ENCODE data around the gene CAB39.

The CAB39 gene

GRCh38 chr2:230708204-230708603 lies 4.4 kb upstream of the CAB39 start:
- Histone ChIP-seq H3K27me3 (ENCODE audit: insufficient read depth, poor library complexity, severe bottlenecking) (no peaks in the 10 kb centered on the region), H3K4me1 (ENCODE audit: insufficient read depth, poor library complexity, severe bottlenecking) (peaks cover 11% of the 10 kb centered on the region), H3K36me3 (ENCODE audit: low read depth) (no peaks in the 10 kb centered on the region), H3K9me3 (ENCODE audit: severe bottlenecking) (no peaks in the 10 kb centered on the region), H3K4me3 (ENCODE audit: severe bottlenecking) (no peak overlapping the region), H3K27ac (ENCODE audit: poor library complexity, severe bottlenecking) (no peak overlapping the region)
- ATAC-seq (ENCODE audit: low read depth) (no peak), DNase-seq (ENCODE audit: low spot score) (no peak)
- TF ChIP-seq, protein P1, sequence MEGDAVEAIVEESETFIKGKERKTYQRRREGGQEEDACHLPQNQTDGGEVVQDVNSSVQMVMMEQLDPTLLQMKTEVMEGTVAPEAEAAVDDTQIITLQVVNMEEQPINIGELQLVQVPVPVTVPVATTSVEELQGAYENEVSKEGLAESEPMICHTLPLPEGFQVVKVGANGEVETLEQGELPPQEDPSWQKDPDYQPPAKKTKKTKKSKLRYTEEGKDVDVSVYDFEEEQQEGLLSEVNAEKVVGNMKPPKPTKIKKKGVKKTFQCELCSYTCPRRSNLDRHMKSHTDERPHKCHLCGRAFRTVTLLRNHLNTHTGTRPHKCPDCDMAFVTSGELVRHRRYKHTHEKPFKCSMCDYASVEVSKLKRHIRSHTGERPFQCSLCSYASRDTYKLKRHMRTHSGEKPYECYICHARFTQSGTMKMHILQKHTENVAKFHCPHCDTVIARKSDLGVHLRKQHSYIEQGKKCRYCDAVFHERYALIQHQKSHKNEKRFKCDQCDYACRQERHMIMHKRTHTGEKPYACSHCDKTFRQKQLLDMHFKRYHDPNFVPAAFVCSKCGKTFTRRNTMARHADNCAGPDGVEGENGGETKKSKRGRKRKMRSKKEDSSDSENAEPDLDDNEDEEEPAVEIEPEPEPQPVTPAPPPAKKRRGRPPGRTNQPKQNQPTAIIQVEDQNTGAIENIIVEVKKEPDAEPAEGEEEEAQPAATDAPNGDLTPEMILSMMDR (IDR thresholded peaks at IDR 0.05; ENCODE audit: poor library complexity, severe bottlenecking) = no peak

- no peak for DNase-seq (ENCODE audit: low spot score)
- Histone ChIP-seq H3K4me3 (ENCODE audit: severe bottlenecking) (no peak overlapping the region), H3K27me3 (ENCODE audit: insufficient read depth, poor library complexity, severe bottlenecking) (no peaks in the 10 kb centered on the region), H3K9me3 (ENCODE audit: severe bottlenecking) (no peaks in the 10 kb centered on the region), H3K36me3 (ENCODE audit: low read depth) (peaks cover 21% of the 10 kb centered on the region), H3K4me1 (ENCODE audit: insufficient read depth, poor library complexity, severe bottlenecking) (peaks cover 23% of the 10 kb centered on the region), H3K27ac (ENCODE audit: poor library complexity, severe bottlenecking) (no peak overlapping the region)
- TF ChIP-seq, protein P1 (IDR thresholded peaks at IDR 0.05; ENCODE audit: poor library complexity, severe bottlenecking) = no peak
- ATAC-seq (ENCODE audit: low read depth) = no peak
Measured at GRCh38 chr2:230711224-230711623, 1.4 kb upstream of the CAB39 start.

DNA sequence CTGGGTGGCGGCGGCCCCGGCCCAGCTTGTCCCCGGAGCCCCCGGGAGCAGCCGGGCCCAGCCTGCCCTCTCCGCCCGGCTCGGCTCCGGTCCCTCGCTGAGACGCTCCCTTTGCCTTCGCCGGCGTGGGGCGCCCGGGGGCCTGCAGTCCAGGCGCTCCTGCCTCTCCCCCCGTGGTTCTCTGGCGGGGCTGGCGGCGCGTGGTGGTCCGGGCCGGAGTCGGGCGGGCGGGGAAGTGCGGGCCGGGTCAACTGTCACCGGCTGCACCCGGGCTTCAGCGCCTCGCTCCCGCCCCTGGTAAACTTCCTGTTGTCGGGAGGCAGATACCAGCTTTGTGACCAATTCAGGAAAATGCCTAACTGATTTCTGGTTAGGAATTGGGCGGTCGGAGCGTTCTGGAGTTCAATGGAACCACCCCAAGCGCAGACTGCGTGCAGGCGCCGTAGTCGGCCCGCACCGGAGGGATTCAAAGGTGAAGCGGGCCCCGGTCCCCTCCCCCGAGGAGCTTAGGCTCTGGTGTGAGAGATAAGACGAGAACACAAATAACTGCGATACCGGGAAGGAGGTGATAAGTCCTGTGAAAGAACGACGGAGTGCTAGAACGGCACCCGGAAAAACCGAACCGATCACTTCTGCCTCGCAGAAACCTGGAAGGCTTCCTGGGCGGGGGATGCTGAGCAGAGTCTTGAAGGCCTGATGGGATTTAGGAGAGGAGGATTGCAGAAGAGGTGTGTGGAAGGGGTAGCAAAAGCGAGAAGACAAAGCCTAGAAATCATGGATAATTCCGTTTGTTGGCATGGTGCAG lies 891 bp downstream of the CAB39 start:
- Histone ChIP-seq H3K9me3 (ENCODE audit: severe bottlenecking) (no peaks in the 10 kb centered on the region), H3K4me3 (ENCODE audit: severe bottlenecking) (peak overlapping the region; percentile 98), H3K27me3 (ENCODE audit: insufficient read depth, poor library complexity, severe bottlenecking) (no peaks in the 10 kb centered on the region), H3K36me3 (ENCODE audit: low read depth) (peaks cover 29% of the 10 kb centered on the region), H3K27ac (ENCODE audit: poor library complexity, severe bottlenecking) (peak overlapping the region; percentile 91), H3K4me1 (ENCODE audit: insufficient read depth, poor library complexity, severe bottlenecking) (peaks cover 28% of the 10 kb centered on the region)
- DNase-seq (ENCODE audit: low spot score) (no peak), ATAC-seq (ENCODE audit: low read depth) (peak; percentile 57)
- TF ChIP-seq, protein P1 (IDR thresholded peaks at IDR 0.05; ENCODE audit: poor library complexity, severe bottlenecking) = no peak

DNA sequence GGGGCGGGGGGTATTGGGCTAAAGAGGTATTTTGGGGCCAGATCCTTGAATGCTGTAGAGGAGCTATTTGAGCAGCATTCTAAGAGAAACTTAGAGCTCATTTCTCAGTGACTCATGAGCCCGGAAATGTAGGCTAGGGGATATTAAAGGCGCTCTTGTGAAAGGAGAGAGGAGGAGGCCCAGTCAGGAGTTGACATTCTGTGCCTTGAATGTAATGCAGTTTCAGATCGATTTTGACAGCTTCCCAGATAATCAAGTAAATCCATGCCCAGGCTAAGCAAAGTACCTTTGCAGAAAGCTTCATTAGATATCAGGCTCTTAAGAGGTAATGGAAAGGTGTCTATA lies 1.5 kb downstream of the CAB39 start:
- TF ChIP-seq, protein P1 (IDR thresholded peaks at IDR 0.05; ENCODE audit: poor library complexity, severe bottlenecking) = no peak
- no peak for DNase-seq (ENCODE audit: low spot score)
- ATAC-seq (ENCODE audit: low read depth) = peak; percentile 77
- Histone ChIP-seq H3K9me3 (ENCODE audit: severe bottlenecking) (no peaks in the 10 kb centered on the region), H3K27me3 (ENCODE audit: insufficient read depth, poor library complexity, severe bottlenecking) (no peaks in the 10 kb centered on the region), H3K36me3 (ENCODE audit: low read depth) (peaks cover 29% of the 10 kb centered on the region), H3K4me3 (ENCODE audit: severe bottlenecking) (peak overlapping the region; percentile 98), H3K4me1 (ENCODE audit: insufficient read depth, poor library complexity, severe bottlenecking) (peaks cover 28% of the 10 kb centered on the region), H3K27ac (ENCODE audit: poor library complexity, severe bottlenecking) (peak overlapping the region; percentile 91)

DNA sequence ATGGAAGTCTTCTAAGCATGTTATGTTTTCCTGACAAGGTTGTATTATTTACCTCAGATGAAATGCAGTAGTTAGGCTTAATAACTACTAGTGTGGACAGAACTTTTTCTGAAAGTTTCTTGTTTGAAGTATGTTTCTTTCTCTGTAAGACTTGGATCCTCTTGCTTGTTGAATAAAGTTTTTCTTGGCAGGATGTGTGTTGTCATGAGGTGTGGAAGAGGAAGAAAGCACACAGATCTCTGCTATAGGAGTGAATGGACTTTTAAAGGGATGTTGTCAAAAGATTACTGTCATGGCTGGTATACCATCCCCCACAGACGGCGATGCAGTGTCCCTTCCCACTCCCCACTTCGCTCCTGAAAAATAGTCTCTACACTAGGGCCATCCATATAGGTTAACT lies 2.6 kb downstream of the CAB39 start:
- TF ChIP-seq, protein P1 (IDR thresholded peaks at IDR 0.05; ENCODE audit: poor library complexity, severe bottlenecking) = no peak
- peak overlapping the region; percentile 98 for H3K4me3 ChIP-seq (ENCODE audit: severe bottlenecking)
- H3K27me3 ChIP-seq (ENCODE audit: insufficient read depth, poor library complexity, severe bottlenecking) = no peaks in the 10 kb centered on the region
- no peaks in the 10 kb centered on the region for H3K9me3 ChIP-seq (ENCODE audit: severe bottlenecking)
- peaks cover 38% of the 10 kb centered on the region for H3K36me3 ChIP-seq (ENCODE audit: low read depth)
- H3K27ac ChIP-seq (ENCODE audit: poor library complexity, severe bottlenecking) = peak overlapping the region; percentile 91
- no peak for ATAC-seq (ENCODE audit: low read depth)
- peaks cover 31% of the 10 kb centered on the region for H3K4me1 ChIP-seq (ENCODE audit: insufficient read depth, poor library complexity, severe bottlenecking)
- DNase-seq (ENCODE audit: low spot score) = no peak
